Natural killer cell (primary cell): Measurements from ENCODE around the gene PLXNA4. TPM values are rescaled to one million over a fixed set of nuclear protein-coding genes. Genes with fewer than 3 reads are reported as not detected.

Source experiments
- ATAC-seq, 3 donors: fragments of 150-1000 bp in 2 of 3; fragments of 200-7000 bp in 1 of 3; cut with Tn5 transposase; 1 replicate in 1 of 3; 2 replicates in 2 of 3; pipeline ENCODE4 v1.10.0; 2021; ENCODE audit warnings: mild to moderate bottlenecking in 2 of 3, moderate library complexity in 2 of 3
- DNase-seq, 2 donors: peaks; one replicate each; pipeline versions ENCODE4 v3.0.0 to v3.0.0-alpha.2; 2013 to 2021; ENCODE audit warnings: mixed read lengths in 1 of 2
- H3K27ac ChIP-seq: one replicate; pipeline ENCODE4 v1.5.1; 2013; ENCODE audit warnings: mild to moderate bottlenecking, low read length
- H3K27me3 ChIP-seq: one replicate; pipeline ENCODE4 v1.6.1; 2013; ENCODE audit warnings: low read length; ENCODE audit not compliant: control insufficient read depth, insufficient read depth
- H3K36me3 ChIP-seq: one replicate; pipeline ENCODE4 v1.6.1; 2013; ENCODE audit warnings: low read length; ENCODE audit not compliant: control insufficient read depth, insufficient read depth
- H3K4me1 ChIP-seq: one replicate; pipeline ENCODE4 v1.6.1; 2013; ENCODE audit warnings: low read length; ENCODE audit not compliant: control insufficient read depth, insufficient read depth
- H3K4me3 ChIP-seq: one replicate; pipeline ENCODE4 v1.5.1; 2013; ENCODE audit warnings: low read length
- H3K9me3 ChIP-seq: one replicate; pipeline ENCODE4 v1.6.1; 2013; ENCODE audit warnings: low read length; ENCODE audit not compliant: control insufficient read depth, insufficient read depth
- H3K27ac Mint-ChIP-seq, 2 donors: one replicate each; pipeline ENCODE4 v1.8.0; 2022; ENCODE audit warnings: mild to moderate bottlenecking in 2 of 2, mixed read lengths in 2 of 2, moderate library complexity in 1 of 2
- H3K27me3 Mint-ChIP-seq, 2 donors: one replicate each; pipeline ENCODE4 v1.8.0; 2022; ENCODE audit warnings: low read depth in 2 of 2, mixed read lengths in 2 of 2
- H3K36me3 Mint-ChIP-seq: one replicate; pipeline ENCODE4 v1.8.0; 2022; ENCODE audit warnings: mixed read lengths
- H3K4me1 Mint-ChIP-seq, 2 donors: one replicate each; pipeline ENCODE4 v1.8.0; 2022; ENCODE audit warnings: mixed read lengths in 2 of 2
- H3K4me3 Mint-ChIP-seq: one replicate; pipeline ENCODE4 v1.8.0; 2022; ENCODE audit warnings: mild to moderate bottlenecking, moderate library complexity, mixed read lengths
- H3K9me3 Mint-ChIP-seq, 2 donors: one replicate each; pipeline ENCODE4 v1.8.0; 2022; ENCODE audit warnings: mixed read lengths in 2 of 2
- CTCF ChIP-seq: fragments of 200-600 bp; IDR thresholded peaks from one replicate; pipeline ENCODE4 v1.8.0; 2022; ENCODE audit warnings: antibody characterized with exemption
- WGBS: methylation state at CpG from one replicate; pipeline ENCODE4 v1.1.7; 2013; ENCODE audit warnings: missing lambda C conversion rate; ENCODE audit not compliant: insufficient coverage; 5-methylcytosine and 5-hydroxymethylcytosine counted together
- intact Hi-C: fragments of 100-400 bp; cut with micrococcal nuclease; formaldehyde crosslinking; loops from one replicate; pipeline ENCODE4 v1.14.2; 2022
- total RNA-seq, 4 donors: library from RNA; stranded (reverse); fragments of 120-200 nt in 1 of 4; gene quantifications; one replicate each; pipeline versions ENCODE4 v1.2.3 to v1.2.4, GENCODE V29; 2013 to 2022

The PLXNA4 gene
- total RNA-seq, 3 donors from 2014 or later (not counting 1 experiment from before 2014, with no cell fraction given): 5.1 to 15.3 (median 10.9) TPM

- no peaks in the 10 kb centered on the region for H3K4me1 ChIP-seq
- H3K4me3 ChIP-seq: no peak overlapping the region
- H3K27ac Mint-ChIP-seq: no peak overlapping the region
- DNase-seq (no peak), ATAC-seq (no peak)
- H3K9me3 Mint-ChIP-seq: no peaks in the 10 kb centered on the region
- H3K4me3 Mint-ChIP-seq: no peak overlapping the region
- H3K9me3 ChIP-seq: no peaks in the 10 kb centered on the region
- no peaks in the 10 kb centered on the region for H3K36me3 Mint-ChIP-seq
- TF ChIP-seq CTCF: no peak
- intact Hi-C loops: no loop called here
- 27% methylated on average over 4 of the region's 4 CpGs for WGBS
- no peak overlapping the region for H3K27ac ChIP-seq
- H3K4me1 Mint-ChIP-seq: peaks cover 0 to 4% of the 10 kb centered on the region in 2 donors
- no peaks in the 10 kb centered on the region for H3K27me3 ChIP-seq
- H3K27me3 Mint-ChIP-seq: peaks cover 7 to 14% of the 10 kb centered on the region in 2 donors
- H3K36me3 ChIP-seq: no peaks in the 10 kb centered on the region
Observed at GRCh38 chr7:132292803-132293202, 283.5 kb downstream of the PLXNA4 start.

GRCh38 chr7:132291481-132291880 lies 284.8 kb downstream of the PLXNA4 start:
- no peak overlapping the region for H3K27ac Mint-ChIP-seq
- H3K36me3 ChIP-seq: no peaks in the 10 kb centered on the region
- DNase-seq (no peak), ATAC-seq (no peak)
- peaks cover 7 to 14% of the 10 kb centered on the region in 2 donors for H3K27me3 Mint-ChIP-seq
- H3K9me3 Mint-ChIP-seq: no peaks in the 10 kb centered on the region
- intact Hi-C loops: no loop called here
- peaks cover 0 to 4% of the 10 kb centered on the region in 2 donors for H3K4me1 Mint-ChIP-seq
- no peak overlapping the region for H3K4me3 ChIP-seq
- H3K36me3 Mint-ChIP-seq: no peaks in the 10 kb centered on the region
- no peaks in the 10 kb centered on the region for H3K4me1 ChIP-seq
- WGBS: 82% methylated on average over 1 of the region's 1 CpG
- H3K9me3 ChIP-seq: no peaks in the 10 kb centered on the region
- H3K4me3 Mint-ChIP-seq: no peak overlapping the region
- no peak overlapping the region for H3K27ac ChIP-seq
- H3K27me3 ChIP-seq: no peaks in the 10 kb centered on the region
- TF ChIP-seq CTCF: no peak

GRCh38 chr7:132290021-132290420 lies 286.2 kb downstream of the PLXNA4 start:
- no peaks in the 10 kb centered on the region for H3K9me3 ChIP-seq
- Mint-ChIP-seq H3K4me3 (no peak overlapping the region), H3K4me1 (peaks cover 0 to 4% of the 10 kb centered on the region in 2 donors), H3K9me3 (no peaks in the 10 kb centered on the region), H3K27me3 (peaks cover 7 to 14% of the 10 kb centered on the region in 2 donors), H3K36me3 (no peaks in the 10 kb centered on the region), H3K27ac (no peak overlapping the region)
- intact Hi-C loops: no loop called here
- TF ChIP-seq CTCF: no peak
- ATAC-seq (peak in 1 of 3 donors; percentile 33), DNase-seq (no peak)
- WGBS: 80% methylated on average over 5 of the region's 5 CpGs
- no peak overlapping the region for H3K27ac ChIP-seq
- no peaks in the 10 kb centered on the region for H3K4me1 ChIP-seq
- no peaks in the 10 kb centered on the region for H3K36me3 ChIP-seq
- no peak overlapping the region for H3K4me3 ChIP-seq
- H3K27me3 ChIP-seq: no peaks in the 10 kb centered on the region

- no peak overlapping the region for H3K4me3 Mint-ChIP-seq
- Histone ChIP-seq H3K9me3 (no peaks in the 10 kb centered on the region), H3K4me3 (no peak overlapping the region), H3K36me3 (no peaks in the 10 kb centered on the region), H3K27ac (no peak overlapping the region), H3K4me1 (no peaks in the 10 kb centered on the region), H3K27me3 (no peaks in the 10 kb centered on the region)
- H3K4me1 Mint-ChIP-seq: peaks cover 0 to 4% of the 10 kb centered on the region in 2 donors
- ATAC-seq (no peak), DNase-seq (no peak)
- H3K27ac Mint-ChIP-seq: no peak overlapping the region
- 82% methylated on average over 5 of the region's 5 CpGs for WGBS
- peaks cover 7 to 17% of the 10 kb centered on the region in 2 donors for H3K27me3 Mint-ChIP-seq
- H3K36me3 Mint-ChIP-seq: no peaks in the 10 kb centered on the region
- no peak for TF ChIP-seq CTCF
- no peaks in the 10 kb centered on the region for H3K9me3 Mint-ChIP-seq
- intact Hi-C loops: no loop called here
Observed at GRCh38 chr7:132286836-132287235, 289.4 kb downstream of the PLXNA4 start.
